GM18508 (cell line): ENCODE measurements around the gene WDR91.

Experiments used
- ATAC-seq: cut with Tn5 transposase; IDR thresholded peaks from one replicate; pipeline ENCODE4 v1.9.1; 2021; ENCODE audit warnings: moderate number of reproducible peaks; ENCODE audit not compliant: insufficient read depth, unreplicated experiment

The WDR91 gene

GRCh38 chr7:135166338-135166990 lies 44.9 kb downstream of the WDR91 start:
- ATAC-seq = no peak

GRCh38 chr7:135165862-135166261 lies 45.5 kb downstream of the WDR91 start:
- ATAC-seq = no peak

- no peak for ATAC-seq
Measured at GRCh38 chr7:135164357-135165061, 46.8 kb downstream of the WDR91 start.

- ATAC-seq = no peak
Measured at GRCh38 chr7:135162382-135163001, 48.8 kb downstream of the WDR91 start.

GRCh38 chr7:135161669-135162068 lies 49.7 kb downstream of the WDR91 start:
- no peak for ATAC-seq

- no peak for ATAC-seq
Measured at GRCh38 chr7:135160858-135161653, 50.3 kb downstream of the WDR91 start.

GRCh38 chr7:135160098-135160857 lies 51.0 kb downstream of the WDR91 start:
- no peak for ATAC-seq

GRCh38 chr7:135159359-135160085 lies 51.8 kb downstream of the WDR91 start:
- no peak for ATAC-seq

- ATAC-seq = no peak
Measured at GRCh38 chr7:135158874-135159273, 52.5 kb downstream of the WDR91 start.

- no peak for ATAC-seq
Measured at GRCh38 chr7:135158141-135158655, 53.1 kb downstream of the WDR91 start.

GRCh38 chr7:135156290-135156689 lies 55.0 kb downstream of the WDR91 start:
- no peak for ATAC-seq

- ATAC-seq = no peak
Measured at GRCh38 chr7:135154734-135155133, 56.6 kb downstream of the WDR91 start.

- no peak for ATAC-seq
Measured at GRCh38 chr7:135152442-135152841, 58.9 kb downstream of the WDR91 start.

- no peak for ATAC-seq
Measured at GRCh38 chr7:135151533-135151932, 59.8 kb downstream of the WDR91 start.

GRCh38 chr7:135151132-135151531 lies 60.2 kb downstream of the WDR91 start:
- ATAC-seq = no peak

- no peak for ATAC-seq
Measured at GRCh38 chr7:135150072-135150782, 61.1 kb downstream of the WDR91 start.

- ATAC-seq = peak; percentile 39
Measured at GRCh38 chr7:135147899-135148721, 63.2 kb downstream of the WDR91 start, which contains the start of gene TMEM140. Gene TMEM140 (plus strand): TSS chr7:135148072. CDS start chr7:135164442, 16,370 bp downstream.
